WTC11 (cell line): ENCODE data around the gene OR13H1.

Experiments used
- TP53 ChIP-seq: sonication (generic); formaldehyde crosslinking; IDR thresholded peaks from 2 replicates; pipeline ENCODE4 v1.8.1; 2023; ENCODE audit warnings: mild to moderate bottlenecking, missing genetic modification reagents
- ZNF219 ChIP-seq: sonication (generic); formaldehyde crosslinking; IDR thresholded peaks from 2 replicates; pipeline ENCODE4 v1.8.0; 2023; ENCODE audit warnings: missing genetic modification reagents, mild to moderate bottlenecking, borderline replicate concordance
- TF ChIP-seq, protein P1 (sequence below): fragments of 200-600 bp; IDR thresholded peaks from 2 replicates; pipeline ENCODE4 v1.8.0; 2022; ENCODE audit warnings: antibody characterized with exemption
- TF ChIP-seq, protein P2 (sequence below): sonication (generic); formaldehyde crosslinking; conservative IDR thresholded peaks from 2 replicates; pipeline ENCODE4 v1.8.1; 2022; ENCODE audit warnings: mild to moderate bottlenecking, missing genetic modification reagents

DNA sequence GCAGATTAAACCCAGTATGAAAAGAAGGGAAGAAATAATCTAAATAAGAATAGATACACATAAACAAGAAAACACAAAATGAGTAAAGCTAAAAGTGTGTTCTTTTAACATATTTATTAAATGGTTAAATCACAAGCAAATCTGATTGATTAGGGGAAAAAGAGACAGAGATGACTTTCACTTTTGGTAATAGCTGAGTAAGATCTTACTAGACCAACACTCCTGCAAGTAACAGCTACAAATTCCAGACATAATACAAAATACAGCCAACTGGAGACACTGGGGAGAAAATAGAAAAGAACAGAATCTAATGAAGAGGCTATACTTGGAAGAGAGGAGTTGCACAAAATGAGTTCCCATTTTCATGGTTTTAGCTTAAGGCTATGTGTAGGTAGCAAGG lies 33.5 kb downstream of the OR13H1 start:
- TF ChIP-seq, protein P1, sequence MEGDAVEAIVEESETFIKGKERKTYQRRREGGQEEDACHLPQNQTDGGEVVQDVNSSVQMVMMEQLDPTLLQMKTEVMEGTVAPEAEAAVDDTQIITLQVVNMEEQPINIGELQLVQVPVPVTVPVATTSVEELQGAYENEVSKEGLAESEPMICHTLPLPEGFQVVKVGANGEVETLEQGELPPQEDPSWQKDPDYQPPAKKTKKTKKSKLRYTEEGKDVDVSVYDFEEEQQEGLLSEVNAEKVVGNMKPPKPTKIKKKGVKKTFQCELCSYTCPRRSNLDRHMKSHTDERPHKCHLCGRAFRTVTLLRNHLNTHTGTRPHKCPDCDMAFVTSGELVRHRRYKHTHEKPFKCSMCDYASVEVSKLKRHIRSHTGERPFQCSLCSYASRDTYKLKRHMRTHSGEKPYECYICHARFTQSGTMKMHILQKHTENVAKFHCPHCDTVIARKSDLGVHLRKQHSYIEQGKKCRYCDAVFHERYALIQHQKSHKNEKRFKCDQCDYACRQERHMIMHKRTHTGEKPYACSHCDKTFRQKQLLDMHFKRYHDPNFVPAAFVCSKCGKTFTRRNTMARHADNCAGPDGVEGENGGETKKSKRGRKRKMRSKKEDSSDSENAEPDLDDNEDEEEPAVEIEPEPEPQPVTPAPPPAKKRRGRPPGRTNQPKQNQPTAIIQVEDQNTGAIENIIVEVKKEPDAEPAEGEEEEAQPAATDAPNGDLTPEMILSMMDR = no peak
- TF ChIP-seq ZNF219 = no peak
- TF ChIP-seq, protein P2, sequence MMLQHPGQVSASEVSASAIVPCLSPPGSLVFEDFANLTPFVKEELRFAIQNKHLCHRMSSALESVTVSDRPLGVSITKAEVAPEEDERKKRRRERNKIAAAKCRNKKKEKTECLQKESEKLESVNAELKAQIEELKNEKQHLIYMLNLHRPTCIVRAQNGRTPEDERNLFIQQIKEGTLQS (CRISPR knock-in tag) = no peak
- no peak for TF ChIP-seq TP53
